IMR-90 (cell line): ENCODE measurements around the gene TIAM1. TPM values are rescaled to one million over a fixed set of nuclear protein-coding genes. Genes with fewer than 3 reads are reported as not detected.

Source experiments
- ATAC-seq: fragments of 200-7000 bp; cut with Tn5 transposase; 2 replicates; pipeline ENCODE4 v1.9.1; 2020; ENCODE audit warnings: low read depth, mild to moderate bottlenecking, moderate library complexity
- BruUV-seq: library from RNA; stranded (reverse); fragments of 400-500 nt; replicated peaks from 2 replicates; lab custom pipeline; 2021; lab: Mats Ljungman, UMichigan
- CTCF ChIA-PET: fragments of 300-600 bp; formaldehyde crosslinking; extraction: SDS; loops from one replicate; lab custom pipeline; 2021; ENCODE audit warnings: antibody characterized with exemption; lab: Yijun Ruan, JAX
- POLR2A ChIA-PET: fragments of 300-600 bp; sonication (Branson Sonifier 250); formaldehyde crosslinking; loops from one replicate; lab custom pipeline; 2022; ENCODE audit warnings: antibody characterized with exemption; ENCODE audit not compliant: unreplicated experiment; lab: Charles Lee
- DNase-seq: peaks from one replicate; pipeline ENCODE4 v3.0.0; 2013
- H2AFZ ChIP-seq: replicated peaks from 2 replicates; pipeline ENCODE3; 2013; ENCODE audit warnings: low read length, mild to moderate bottlenecking; ENCODE audit not compliant: poor library complexity
- H2AK5ac ChIP-seq: 2 replicates; pipeline ENCODE4 v1.6.1; 2013; ENCODE audit warnings: low read depth, low read length, inconsistent platforms
- H2AK9ac ChIP-seq: replicated peaks from 2 replicates; pipeline ENCODE3; 2013; ENCODE audit warnings: mild to moderate bottlenecking, low read depth, low read length, moderate library complexity; ENCODE audit not compliant: poor library complexity
- H2BK120ac ChIP-seq: 2 replicates; pipeline ENCODE4 v1.6.1; 2013; ENCODE audit warnings: low read depth, low read length, inconsistent platforms
- H2BK15ac ChIP-seq: 3 replicates; pipeline ENCODE4 v1.6.1; 2013; ENCODE audit warnings: low read depth, low read length, inconsistent platforms
- H2BK20ac ChIP-seq: 2 replicates; pipeline ENCODE4 v1.6.1; 2013; ENCODE audit warnings: low read depth, mild to moderate bottlenecking, inconsistent platforms, low read length, moderate library complexity
- H2BK5ac ChIP-seq: 2 replicates; pipeline ENCODE4 v1.6.1; 2013; ENCODE audit warnings: mild to moderate bottlenecking, low read depth, low read length, inconsistent platforms; ENCODE audit not compliant: poor library complexity, severe bottlenecking
- H3K14ac ChIP-seq: replicated peaks from 2 replicates; pipeline ENCODE4 v1.6.1; 2013; ENCODE audit warnings: low read depth, low read length, inconsistent platforms
- H3K18ac ChIP-seq: 2 replicates; pipeline ENCODE4 v1.6.1; 2013; ENCODE audit warnings: low read depth, low read length, control low read depth
- H3K23ac ChIP-seq: 2 replicates; pipeline ENCODE4 v1.6.1; 2013; ENCODE audit warnings: low read depth, low read length, inconsistent platforms
- H3K27ac ChIP-seq: 2 replicates; pipeline ENCODE4 v1.5.1; 2013; ENCODE audit warnings: mild to moderate bottlenecking, control low read depth, low read length; ENCODE audit not compliant: insufficient read depth
- H3K27me3 ChIP-seq: 2 replicates; pipeline ENCODE4 v1.6.1; 2013; ENCODE audit warnings: low read length; ENCODE audit not compliant: control insufficient read depth, insufficient read depth
- H3K36me3 ChIP-seq: 2 replicates; pipeline ENCODE4 v1.6.1; 2013; ENCODE audit warnings: low read length, mixed read lengths; ENCODE audit not compliant: control insufficient read depth, insufficient read depth
- H3K4ac ChIP-seq: 2 replicates; pipeline ENCODE4 v1.6.1; 2013; ENCODE audit warnings: low read depth, low read length, inconsistent platforms
- H3K4me1 ChIP-seq: 2 replicates; pipeline ENCODE4 v1.6.1; 2013; ENCODE audit warnings: low read length, mixed read lengths; ENCODE audit not compliant: control insufficient read depth, insufficient read depth
- H3K4me2 ChIP-seq: 2 replicates; pipeline ENCODE4 v1.6.1; 2013; ENCODE audit warnings: low read depth, mild to moderate bottlenecking, control low read depth, low read length, moderate library complexity
- H3K4me3 ChIP-seq: 2 replicates; pipeline ENCODE4 v1.5.1; 2013; ENCODE audit warnings: low read depth, mild to moderate bottlenecking, control low read depth, low read length, moderate library complexity; ENCODE audit not compliant: insufficient read depth
- H3K56ac ChIP-seq: 2 replicates; pipeline ENCODE4 v1.6.1; 2013; ENCODE audit warnings: low read length, inconsistent platforms; ENCODE audit not compliant: insufficient read depth; ENCODE audit errors: extremely low read depth
- H3K79me1 ChIP-seq, 2 experiments: 2 replicates each; pipeline ENCODE4 v1.6.1; 2013; ENCODE audit warnings: low read length in 2 of 2, inconsistent platforms in 1 of 2, low read depth in 1 of 2
- H3K9ac ChIP-seq: 2 replicates; pipeline ENCODE4 v1.6.1; 2013; ENCODE audit warnings: low read depth, low read length, control low read depth
- H3K9me1 ChIP-seq: 2 replicates; pipeline ENCODE4 v1.6.1; 2013; ENCODE audit warnings: low read length, inconsistent platforms; ENCODE audit not compliant: insufficient read depth
- H3K9me3 ChIP-seq: 2 replicates; pipeline ENCODE4 v1.6.1; 2013; ENCODE audit warnings: low read length; ENCODE audit not compliant: control insufficient read depth, insufficient read depth
- H4K20me1 ChIP-seq: 2 replicates; pipeline ENCODE4 v1.6.1; 2013; ENCODE audit warnings: low read length, inconsistent platforms; ENCODE audit not compliant: insufficient read depth
- H4K5ac ChIP-seq: 2 replicates; pipeline ENCODE4 v1.6.1; 2013; ENCODE audit warnings: mild to moderate bottlenecking, low read depth, low read length, control low read depth
- H4K8ac ChIP-seq, 2 experiments: 2 replicates each; pipeline ENCODE4 v1.6.1; 2013; ENCODE audit warnings: low read depth in 2 of 2, low read length in 2 of 2, control low read depth in 1 of 2, inconsistent platforms in 1 of 2
- H4K91ac ChIP-seq: 2 replicates; pipeline ENCODE4 v1.6.1; 2013; ENCODE audit warnings: low read depth, low read length, inconsistent platforms; ENCODE audit not compliant: insufficient read depth
- BHLHE40 ChIP-seq: fragments of 150-350 bp; IDR thresholded peaks from 2 replicates; pipeline ENCODE4 v1.6.1; 2016; ENCODE audit warnings: mild to moderate bottlenecking, low read depth, low read length
- CEBPB ChIP-seq: IDR thresholded peaks from 2 replicates; pipeline ENCODE4 v1.6.1; 2012; ENCODE audit warnings: low read depth, low read length, improper control_type of control experiment
- CHD1 ChIP-seq: IDR thresholded peaks from 2 replicates; pipeline ENCODE4 v1.6.1; 2012; ENCODE audit warnings: low read depth, low read length, improper control_type of control experiment
- CTCF ChIP-seq: conservative IDR thresholded peaks from 2 replicates; pipeline ENCODE4 v1.5.1; 2012; ENCODE audit warnings: mild to moderate bottlenecking, low read depth, low read length, improper control_type of control experiment
- ELK1 ChIP-seq: fragments of 150-350 bp; IDR thresholded peaks from 2 replicates; pipeline ENCODE4 v1.6.1; 2016; ENCODE audit warnings: low read depth, mild to moderate bottlenecking, low read length, moderate library complexity, borderline replicate concordance
- FOS ChIP-seq: fragments of 150-350 bp; IDR thresholded peaks from 2 replicates; pipeline ENCODE4 v1.6.1; 2016; ENCODE audit warnings: low read depth, low read length
- MAFK ChIP-seq: IDR thresholded peaks from 2 replicates; pipeline ENCODE4 v1.6.1; 2012; ENCODE audit warnings: low read depth, low read length, improper control_type of control experiment
- MAZ ChIP-seq: IDR thresholded peaks from 2 replicates; pipeline ENCODE4 v1.6.1; 2012; ENCODE audit warnings: low read depth, mild to moderate bottlenecking, low read length, improper control_type of control experiment, moderate library complexity, borderline replicate concordance
- MXI1 ChIP-seq: IDR thresholded peaks from 2 replicates; pipeline ENCODE4 v1.6.1; 2012; ENCODE audit warnings: low read depth, mild to moderate bottlenecking, low read length, moderate library complexity, borderline replicate concordance
- NFE2L2 ChIP-seq: fragments of 150-350 bp; IDR thresholded peaks from 2 replicates; pipeline ENCODE4 v1.6.1; 2016; ENCODE audit warnings: low read depth, mild to moderate bottlenecking, low read length
- POLR2A ChIP-seq: IDR thresholded peaks from 2 replicates; pipeline ENCODE4 v1.6.1; 2012; ENCODE audit warnings: mild to moderate bottlenecking, low read depth, low read length
- RAD21 ChIP-seq: IDR thresholded peaks from 2 replicates; pipeline ENCODE4 v1.6.1; 2012; ENCODE audit warnings: low read length, improper control_type of control experiment
- RCOR1 ChIP-seq: IDR thresholded peaks from 2 replicates; pipeline ENCODE4 v1.6.1; 2012; ENCODE audit warnings: mild to moderate bottlenecking, low read length, improper control_type of control experiment; ENCODE audit not compliant: insufficient replicate concordance
- RFX5 ChIP-seq: IDR thresholded peaks from 2 replicates; pipeline ENCODE4 v1.8.0; 2012; ENCODE audit warnings: low read depth, mild to moderate bottlenecking, low read length, moderate library complexity
- SMC3 ChIP-seq: fragments of 150-350 bp; IDR thresholded peaks from 2 replicates; pipeline ENCODE4 v1.6.1; 2016; ENCODE audit warnings: low read depth, mild to moderate bottlenecking, antibody characterized with exemption, low read length, moderate library complexity
- USF2 ChIP-seq: fragments of 150-350 bp; IDR thresholded peaks from 2 replicates; pipeline ENCODE4 v1.6.1; 2017; ENCODE audit warnings: mild to moderate bottlenecking, antibody characterized with exemption, low read length, low read depth
- WGBS, 2 experiments: methylation state at CpG; one replicate each; pipeline versions ENCODE4 v1.1.5 to v1.1.7; 2013; ENCODE audit warnings: missing lambda C conversion rate in 2 of 2; ENCODE audit not compliant: insufficient read length in 1 of 2; ENCODE audit errors: extremely low coverage in 2 of 2; 5-methylcytosine and 5-hydroxymethylcytosine counted together
- dilution Hi-C: fragments of 300-500 bp; cut with HindIII; formaldehyde crosslinking; loops from one replicate; pipeline ENCODE4 v1.14.3; 2018; ENCODE audit warnings: low sequenced_read_pairs; ENCODE audit not compliant: unreplicated experiment
- in situ Hi-C: fragments of 300-500 bp; cut with MboI; formaldehyde crosslinking; loops from 3 replicates; pipeline ENCODE4 v1.14.3; 2019; ENCODE audit warnings: low sequenced_read_pairs, inconsistent platforms, mixed read lengths
- intact Hi-C: fragments of 100-400 bp; cut with micrococcal nuclease; formaldehyde crosslinking; loops from 2 replicates; pipeline ENCODE4 v1.10.0; 2022
- polyA plus RNA-seq, 3 experiments: library from polyadenylated mRNA; depleted of rRNA; stranded (reverse); fragments of >200 nt; gene quantifications; 2 replicates each; pipeline ENCODE4 v1.2.3, GENCODE V29; 2012; ENCODE audit warnings: low replicate concordance in 1 of 3
- total RNA-seq: library from RNA; depleted of rRNA; stranded (reverse); fragments of >200 nt; gene quantifications from 2 replicates; pipeline ENCODE4 v1.2.3, GENCODE V29; 2012

Gene TIAM1
- total and polyA plus RNA-seq, 2 of the 4 experiments (the other 2 are of a cell fraction), result 2.9 to 9.3 TPM

GRCh38 chr21:31124010-31124409 lies 220.1 kb downstream of the TIAM1 start:
- ChIA-PET POLR2A (no interaction called here), CTCF (no interaction called here)
- Histone ChIP-seq H2AK5ac (no peak overlapping the region), H2AK9ac (no peak overlapping the region), H2BK15ac (no peak overlapping the region), H4K5ac (no peak overlapping the region), H2AFZ (no peak overlapping the region), H3K36me3 (no peaks in the 10 kb centered on the region), H3K9ac (no peak overlapping the region), H3K56ac (no peak overlapping the region), H4K91ac (no peak overlapping the region), H3K79me1 (no peaks in the 10 kb centered on the region), H3K18ac (no peak overlapping the region), H3K23ac (no peak overlapping the region), H3K9me3 (no peaks in the 10 kb centered on the region), H2BK5ac (no peak overlapping the region), H3K4ac (no peak overlapping the region), H3K27ac (no peak overlapping the region), H4K8ac (no peak overlapping the region), H3K14ac (no peak overlapping the region), H4K20me1 (no peaks in the 10 kb centered on the region), H3K4me1 (no peaks in the 10 kb centered on the region), H3K9me1 (no peaks in the 10 kb centered on the region), H3K4me2 (no peak overlapping the region), H2BK20ac (no peak overlapping the region), H2BK120ac (no peak overlapping the region), H3K27me3 (no peaks in the 10 kb centered on the region), H3K4me3 (no peak overlapping the region)
- DNase-seq, result no peak
- dilution Hi-C loops, result no loop called here
- no peak for TF ChIP-seq RCOR1
- no peak for TF ChIP-seq NFE2L2
- no peak for TF ChIP-seq POLR2A
- TF ChIP-seq CTCF, result no peak
- no peak for TF ChIP-seq RAD21
- TF ChIP-seq USF2, result no peak
- no peak for TF ChIP-seq MAFK
- no peak for TF ChIP-seq MAZ
- TF ChIP-seq CEBPB, result no peak
- no peak for TF ChIP-seq ELK1
- no peak for TF ChIP-seq BHLHE40
- TF ChIP-seq RFX5, result no peak
- TF ChIP-seq FOS, result no peak
- no peak for TF ChIP-seq SMC3
- no peak for TF ChIP-seq CHD1
- TF ChIP-seq MXI1, result no peak
- no peak for ATAC-seq
- WGBS, 2 experiments, result 56% methylated on average over 2 of the region's 6 CpGs; no CpG with 5 or more reads in 1 of the 2 experiments
- BruUV-seq, result no TSS peak
- in situ Hi-C loops, result no loop called here
- intact Hi-C loops, result no loop called here
